Activated naive CD4-positive, alpha-beta T cell treated with anti-CD3 and anti-CD28 coated beads, Interleukin-2, amount 50 U/mL, for 24 hours (primary cell): Measurements from ENCODE around the gene RNF111.

Experiments used
- H3K27ac Mint-ChIP-seq: one replicate; pipeline ENCODE4 v1.8.0; 2021; ENCODE audit warnings: mild to moderate bottlenecking, mixed read lengths
- H3K27me3 Mint-ChIP-seq: one replicate; pipeline ENCODE4 v1.8.0; 2021; ENCODE audit warnings: mixed read lengths
- H3K36me3 Mint-ChIP-seq: one replicate; pipeline ENCODE4 v1.8.0; 2021; ENCODE audit warnings: mixed read lengths
- H3K4me1 Mint-ChIP-seq: one replicate; pipeline ENCODE4 v1.8.0; 2021; ENCODE audit warnings: mixed read lengths
- H3K4me3 Mint-ChIP-seq: one replicate; pipeline ENCODE4 v1.8.0; 2021; ENCODE audit warnings: mild to moderate bottlenecking, mixed read lengths
- H3K9me3 Mint-ChIP-seq: one replicate; pipeline ENCODE4 v1.8.0; 2021; ENCODE audit warnings: mixed read lengths

The RNF111 gene

GRCh38 chr15:59022188-59022587, 34.7 kb downstream of the RNF111 start:
- H3K9me3 Mint-ChIP-seq, result no peaks in the 10 kb centered on the region
- H3K27me3 Mint-ChIP-seq, result no peaks in the 10 kb centered on the region
- peak overlapping the region; percentile 51 for H3K27ac Mint-ChIP-seq
- H3K4me3 Mint-ChIP-seq, result no peak overlapping the region
- H3K36me3 Mint-ChIP-seq, result peaks cover 13% of the 10 kb centered on the region
- peaks cover 29% of the 10 kb centered on the region for H3K4me1 Mint-ChIP-seq

GRCh38 chr15:59026207-59026606, 38.7 kb downstream of the RNF111 start:
- H3K27ac Mint-ChIP-seq, result no peak overlapping the region
- H3K9me3 Mint-ChIP-seq, result no peaks in the 10 kb centered on the region
- no peak overlapping the region for H3K4me3 Mint-ChIP-seq
- peaks cover 52% of the 10 kb centered on the region for H3K4me1 Mint-ChIP-seq
- H3K27me3 Mint-ChIP-seq, result no peaks in the 10 kb centered on the region
- H3K36me3 Mint-ChIP-seq, result peaks cover 22% of the 10 kb centered on the region

- Mint-ChIP-seq H3K4me3 (no peak overlapping the region), H3K27ac (no peak overlapping the region), H3K9me3 (no peaks in the 10 kb centered on the region), H3K4me1 (peaks cover 63% of the 10 kb centered on the region), H3K27me3 (no peaks in the 10 kb centered on the region), H3K36me3 (peaks cover 29% of the 10 kb centered on the region)
These were observed 41.0 kb downstream of the RNF111 start for GRCh38 chr15:59028387-59028955.

GRCh38 chr15:59029554-59029953, 42.1 kb downstream of the RNF111 start:
- peaks cover 28% of the 10 kb centered on the region for H3K36me3 Mint-ChIP-seq
- H3K27ac Mint-ChIP-seq, result no peak overlapping the region
- H3K27me3 Mint-ChIP-seq, result no peaks in the 10 kb centered on the region
- H3K4me1 Mint-ChIP-seq, result peaks cover 63% of the 10 kb centered on the region
- no peak overlapping the region for H3K4me3 Mint-ChIP-seq
- no peaks in the 10 kb centered on the region for H3K9me3 Mint-ChIP-seq

GRCh38 chr15:59035201-59035600, 47.7 kb downstream of the RNF111 start:
- Mint-ChIP-seq H3K36me3 (peaks cover 42% of the 10 kb centered on the region), H3K9me3 (no peaks in the 10 kb centered on the region), H3K27ac (no peak overlapping the region), H3K4me3 (no peak overlapping the region), H3K4me1 (peaks cover 59% of the 10 kb centered on the region), H3K27me3 (no peaks in the 10 kb centered on the region)

GRCh38 chr15:59039225-59039624, 51.8 kb downstream of the RNF111 start:
- Mint-ChIP-seq H3K27me3 (no peaks in the 10 kb centered on the region), H3K4me1 (peaks cover 58% of the 10 kb centered on the region)

GRCh38 chr15:59042041-59042440, 54.6 kb downstream of the RNF111 start:
- Mint-ChIP-seq H3K27me3 (no peaks in the 10 kb centered on the region), H3K36me3 (peaks cover 24% of the 10 kb centered on the region), H3K9me3 (no peaks in the 10 kb centered on the region), H3K4me1 (peaks cover 56% of the 10 kb centered on the region), H3K27ac (no peak overlapping the region), H3K4me3 (no peak overlapping the region)

More at GRCh38 chr15:59039225-59039624, 51.8 kb downstream of the RNF111 start:
- H3K27ac Mint-ChIP-seq, result peak overlapping the region; percentile 51
- H3K4me3 Mint-ChIP-seq, result peak overlapping the region; percentile 38
- H3K36me3 Mint-ChIP-seq, result peaks cover 38% of the 10 kb centered on the region
- H3K9me3 Mint-ChIP-seq, result no peaks in the 10 kb centered on the region

GRCh38 chr15:59048897-59049296, 61.4 kb downstream of the RNF111 start:
- H3K27me3 Mint-ChIP-seq, result no peaks in the 10 kb centered on the region
- peaks cover 11% of the 10 kb centered on the region for H3K36me3 Mint-ChIP-seq
- no peak overlapping the region for H3K27ac Mint-ChIP-seq
- H3K9me3 Mint-ChIP-seq, result no peaks in the 10 kb centered on the region
- no peak overlapping the region for H3K4me3 Mint-ChIP-seq
- H3K4me1 Mint-ChIP-seq, result peaks cover 40% of the 10 kb centered on the region

GRCh38 chr15:59051873-59052861, 64.7 kb downstream of the RNF111 start:
- H3K9me3 Mint-ChIP-seq, result no peaks in the 10 kb centered on the region
- H3K27ac Mint-ChIP-seq, result peak overlapping the region; percentile 79
- H3K4me1 Mint-ChIP-seq, result peaks cover 30% of the 10 kb centered on the region
- peaks cover 17% of the 10 kb centered on the region for H3K36me3 Mint-ChIP-seq
- H3K27me3 Mint-ChIP-seq, result no peaks in the 10 kb centered on the region
- peak overlapping the region; percentile 19 for H3K4me3 Mint-ChIP-seq

- H3K27me3 Mint-ChIP-seq, result no peaks in the 10 kb centered on the region
- no peak overlapping the region for H3K4me3 Mint-ChIP-seq
- H3K4me1 Mint-ChIP-seq, result peaks cover 30% of the 10 kb centered on the region
- no peak overlapping the region for H3K27ac Mint-ChIP-seq
- H3K9me3 Mint-ChIP-seq, result no peaks in the 10 kb centered on the region
- peaks cover 17% of the 10 kb centered on the region for H3K36me3 Mint-ChIP-seq
These were observed 65.5 kb downstream of the RNF111 start for GRCh38 chr15:59052915-59053407.

- peaks cover 26% of the 10 kb centered on the region for H3K4me1 Mint-ChIP-seq
- H3K27me3 Mint-ChIP-seq, result no peaks in the 10 kb centered on the region
- no peak overlapping the region for H3K4me3 Mint-ChIP-seq
- H3K27ac Mint-ChIP-seq, result no peak overlapping the region
- H3K9me3 Mint-ChIP-seq, result no peaks in the 10 kb centered on the region
- H3K36me3 Mint-ChIP-seq, result peaks cover 14% of the 10 kb centered on the region
These were observed 66.0 kb downstream of the RNF111 start for GRCh38 chr15:59053482-59053881.

GRCh38 chr15:59059076-59059597, 71.7 kb downstream of the RNF111 start:
- no peak overlapping the region for H3K4me3 Mint-ChIP-seq
- peaks cover 16% of the 10 kb centered on the region for H3K36me3 Mint-ChIP-seq
- no peaks in the 10 kb centered on the region for H3K27me3 Mint-ChIP-seq
- H3K9me3 Mint-ChIP-seq, result no peaks in the 10 kb centered on the region
- H3K27ac Mint-ChIP-seq, result no peak overlapping the region
- peaks cover 2% of the 10 kb centered on the region for H3K4me1 Mint-ChIP-seq

GRCh38 chr15:59060348-59060747, 72.9 kb downstream of the RNF111 start:
- Mint-ChIP-seq H3K36me3 (peaks cover 17% of the 10 kb centered on the region), H3K27me3 (no peaks in the 10 kb centered on the region), H3K4me1 (no peaks in the 10 kb centered on the region), H3K27ac (no peak overlapping the region), H3K9me3 (no peaks in the 10 kb centered on the region), H3K4me3 (no peak overlapping the region)

- Mint-ChIP-seq H3K9me3 (no peaks in the 10 kb centered on the region), H3K27me3 (no peaks in the 10 kb centered on the region), H3K4me3 (no peak overlapping the region), H3K27ac (no peak overlapping the region), H3K4me1 (no peaks in the 10 kb centered on the region), H3K36me3 (peaks cover 22% of the 10 kb centered on the region)
These were observed 75.6 kb downstream of the RNF111 start for GRCh38 chr15:59063042-59063441.

- no peak overlapping the region for H3K27ac Mint-ChIP-seq
- H3K36me3 Mint-ChIP-seq, result peaks cover 26% of the 10 kb centered on the region
- no peaks in the 10 kb centered on the region for H3K27me3 Mint-ChIP-seq
- H3K4me3 Mint-ChIP-seq, result no peak overlapping the region
- H3K9me3 Mint-ChIP-seq, result no peaks in the 10 kb centered on the region
- peaks cover 5% of the 10 kb centered on the region for H3K4me1 Mint-ChIP-seq
These were observed 82.0 kb downstream of the RNF111 start for GRCh38 chr15:59069430-59069829.

- H3K4me1 Mint-ChIP-seq, result peaks cover 10% of the 10 kb centered on the region
- no peak overlapping the region for H3K4me3 Mint-ChIP-seq
- peaks cover 19% of the 10 kb centered on the region for H3K36me3 Mint-ChIP-seq
- peak overlapping the region; percentile 74 for H3K27ac Mint-ChIP-seq
- H3K9me3 Mint-ChIP-seq, result no peaks in the 10 kb centered on the region
- H3K27me3 Mint-ChIP-seq, result no peaks in the 10 kb centered on the region
These were observed 87.1 kb downstream of the RNF111 start for GRCh38 chr15:59074607-59075006.
